Neural crest cell (in vitro differentiated cells): ENCODE measurements around the gene ISG20. TPM values are rescaled to one million over a fixed set of nuclear protein-coding genes. Genes with fewer than 3 reads are reported as not detected.
"Not testable (repeated sequence)": the region's sequence is repeated elsewhere in the genome, so short reads cannot be mapped to it uniquely, and the experiment has no call there.

ENCODE experiments used
- DNase-seq: peaks from one replicate; pipeline ENCODE4 v3.0.0; 2021; ENCODE audit warnings: low read depth, mixed read lengths, low spot score
- H3K27ac Mint-ChIP-seq: one replicate; pipeline ENCODE4 v1.8.0; 2021; ENCODE audit warnings: mild to moderate bottlenecking, mixed read lengths; ENCODE audit not compliant: unreplicated experiment
- H3K27me3 Mint-ChIP-seq: 2 replicates; pipeline ENCODE4 v1.8.0; 2021; ENCODE audit warnings: low read depth, mild to moderate bottlenecking, mixed read lengths
- H3K36me3 Mint-ChIP-seq: 2 replicates; pipeline ENCODE4 v1.8.0; 2021; ENCODE audit warnings: low read depth, mild to moderate bottlenecking, mixed read lengths
- H3K4me1 Mint-ChIP-seq: 2 replicates; pipeline ENCODE4 v1.8.0; 2021; ENCODE audit warnings: mixed read lengths
- H3K4me3 Mint-ChIP-seq: one replicate; pipeline ENCODE4 v1.8.0; 2021; ENCODE audit warnings: mild to moderate bottlenecking, mixed read lengths
- H3K9me3 Mint-ChIP-seq: 2 replicates; pipeline ENCODE4 v1.8.0; 2021; ENCODE audit warnings: mixed read lengths
- CTCF ChIP-seq: fragments of 200-600 bp; sonication (generic); conservative IDR thresholded peaks from 2 replicates; pipeline ENCODE4 v1.5.0; 2021; ENCODE audit warnings: antibody characterized with exemption, mild to moderate bottlenecking
- total RNA-seq: library from RNA; stranded (reverse); gene quantifications from 2 replicates; pipeline ENCODE4 v1.2.1, GENCODE V29; 2021

The ISG20 gene
- total RNA-seq, 1 donor from 2014 or later = 1.5 TPM

- H3K36me3 Mint-ChIP-seq = no peaks in the 10 kb centered on the region
- no peak for TF ChIP-seq CTCF
- peak overlapping the region; percentile 14 for H3K4me3 Mint-ChIP-seq
- peaks cover 32% of the 10 kb centered on the region for H3K4me1 Mint-ChIP-seq
- H3K27me3 Mint-ChIP-seq = no peaks in the 10 kb centered on the region
- H3K27ac Mint-ChIP-seq = no peak overlapping the region
- DNase-seq = no peak
- no peaks in the 10 kb centered on the region for H3K9me3 Mint-ChIP-seq
These were observed 783 bp upstream of the ISG20 start for GRCh38 chr15:88637841-88638625.

GRCh38 chr15:88641959-88642452 lies 3.2 kb downstream of the ISG20 start:
- Mint-ChIP-seq H3K4me1 (peaks cover 28% of the 10 kb centered on the region), H3K9me3 (no peaks in the 10 kb centered on the region), H3K27me3 (no peaks in the 10 kb centered on the region), H3K36me3 (no peaks in the 10 kb centered on the region), H3K4me3 (no peak overlapping the region), H3K27ac (no peak overlapping the region)
- TF ChIP-seq CTCF = no peak
- no peak for DNase-seq

GRCh38 chr15:88642514-88642913 lies 3.7 kb downstream of the ISG20 start:
- H3K4me1 Mint-ChIP-seq = peaks cover 28% of the 10 kb centered on the region
- not testable (repeated sequence) for DNase-seq, H3K9me3 Mint-ChIP-seq, H3K27me3 Mint-ChIP-seq, H3K36me3 Mint-ChIP-seq, H3K27ac Mint-ChIP-seq, H3K4me3 Mint-ChIP-seq

- H3K27me3 Mint-ChIP-seq = no peaks in the 10 kb centered on the region
- TF ChIP-seq CTCF = no peak
- no peak overlapping the region for H3K4me3 Mint-ChIP-seq
- H3K36me3 Mint-ChIP-seq = no peaks in the 10 kb centered on the region
- H3K9me3 Mint-ChIP-seq = no peaks in the 10 kb centered on the region
- peaks cover 19% of the 10 kb centered on the region for H3K4me1 Mint-ChIP-seq
- no peak for DNase-seq
- no peak overlapping the region for H3K27ac Mint-ChIP-seq
These were observed 5.9 kb downstream of the ISG20 start for GRCh38 chr15:88644741-88645140.

GRCh38 chr15:88645171-88646087 lies 6.6 kb downstream of the ISG20 start:
- no peak for DNase-seq

More at GRCh38 chr15:88645171-88646087, 6.6 kb downstream of the ISG20 start:
- no peaks in the 10 kb centered on the region for H3K27me3 Mint-ChIP-seq
- H3K4me3 Mint-ChIP-seq = no peak overlapping the region
- H3K36me3 Mint-ChIP-seq = no peaks in the 10 kb centered on the region
- H3K27ac Mint-ChIP-seq = peak overlapping the region; percentile 86
- TF ChIP-seq CTCF = no peak
- peaks cover 17% of the 10 kb centered on the region for H3K4me1 Mint-ChIP-seq
- H3K9me3 Mint-ChIP-seq = no peaks in the 10 kb centered on the region
